GM12873 (cell line): ENCODE measurements around the gene PAM16.

ENCODE experiments used
- TF ChIP-seq, protein P1 (sequence below): IDR thresholded peaks from 2 replicates; pipeline ENCODE4 v1.5.1; 2012; ENCODE audit warnings: low read depth, mild to moderate bottlenecking, moderate library complexity, low read length, control low read depth; ENCODE audit not compliant: insufficient read depth; ENCODE audit errors: missing control alignments

PAM16 gene

GRCh38 chr16:4351880-4352279 is 759 bp upstream of the PAM16 start:
- TF ChIP-seq, protein P1, sequence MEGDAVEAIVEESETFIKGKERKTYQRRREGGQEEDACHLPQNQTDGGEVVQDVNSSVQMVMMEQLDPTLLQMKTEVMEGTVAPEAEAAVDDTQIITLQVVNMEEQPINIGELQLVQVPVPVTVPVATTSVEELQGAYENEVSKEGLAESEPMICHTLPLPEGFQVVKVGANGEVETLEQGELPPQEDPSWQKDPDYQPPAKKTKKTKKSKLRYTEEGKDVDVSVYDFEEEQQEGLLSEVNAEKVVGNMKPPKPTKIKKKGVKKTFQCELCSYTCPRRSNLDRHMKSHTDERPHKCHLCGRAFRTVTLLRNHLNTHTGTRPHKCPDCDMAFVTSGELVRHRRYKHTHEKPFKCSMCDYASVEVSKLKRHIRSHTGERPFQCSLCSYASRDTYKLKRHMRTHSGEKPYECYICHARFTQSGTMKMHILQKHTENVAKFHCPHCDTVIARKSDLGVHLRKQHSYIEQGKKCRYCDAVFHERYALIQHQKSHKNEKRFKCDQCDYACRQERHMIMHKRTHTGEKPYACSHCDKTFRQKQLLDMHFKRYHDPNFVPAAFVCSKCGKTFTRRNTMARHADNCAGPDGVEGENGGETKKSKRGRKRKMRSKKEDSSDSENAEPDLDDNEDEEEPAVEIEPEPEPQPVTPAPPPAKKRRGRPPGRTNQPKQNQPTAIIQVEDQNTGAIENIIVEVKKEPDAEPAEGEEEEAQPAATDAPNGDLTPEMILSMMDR = no peak

DNA sequence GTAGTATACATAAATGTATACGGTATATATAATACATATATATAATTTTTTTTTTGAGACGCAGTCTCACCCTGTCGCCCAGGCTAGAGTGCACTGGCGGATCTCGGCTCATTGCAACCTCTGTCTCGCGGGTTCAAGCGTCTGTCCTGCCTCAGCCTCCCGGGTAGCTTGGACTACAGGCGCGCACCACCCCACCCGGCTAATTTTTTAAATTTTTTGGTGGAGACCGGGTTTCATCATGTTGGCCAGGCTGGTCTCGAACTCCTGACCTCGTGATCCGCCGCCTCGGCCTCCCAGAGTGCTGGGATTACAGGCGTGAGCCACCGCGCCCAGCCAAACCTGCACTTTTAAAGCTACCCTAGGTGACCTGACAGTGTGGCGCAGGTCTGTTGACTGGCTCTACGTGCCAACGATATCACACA is 745 bp downstream of the PAM16 start:
- TF ChIP-seq, protein P1 = no peak

DNA sequence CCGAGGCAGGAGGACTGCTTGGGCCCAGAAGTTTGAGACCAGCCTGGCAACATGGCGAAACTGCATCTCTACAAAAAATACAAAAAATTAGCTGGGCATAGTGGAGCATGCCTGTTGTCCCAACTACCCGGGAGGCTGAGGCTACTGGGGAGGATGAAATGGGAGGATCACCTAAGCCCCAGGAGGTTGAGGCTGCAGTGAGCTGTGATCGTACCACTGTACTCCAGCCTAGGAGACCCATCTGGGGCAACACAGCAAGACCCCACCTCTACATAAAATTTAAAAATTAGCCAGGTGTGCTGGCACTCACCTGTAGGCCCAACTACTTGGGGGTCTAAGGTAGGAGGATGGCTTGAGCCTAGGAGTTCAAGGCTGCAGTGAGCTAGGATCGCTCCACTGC is 1.8 kb downstream of the PAM16 start:
- TF ChIP-seq, protein P1 = no peak

GRCh38 chr16:4347765-4348509 is 3.2 kb downstream of the PAM16 start:
- TF ChIP-seq, protein P1 = no peak

- TF ChIP-seq, protein P1 = no peak
Measured at GRCh38 chr16:4347010-4347409, 4.1 kb downstream of the PAM16 start.

GRCh38 chr16:4345836-4346781 is 5.0 kb downstream of the PAM16 start:
- TF ChIP-seq, protein P1 = no peak
